NCI-H524 treated with DMSO at 0.1 percent for 48 hours (cell line): Measurements from ENCODE around the gene RPH3AL.

ENCODE experiments used
- DNase-seq: peaks from one replicate; lab custom pipeline; 2025; lab: John Stamatoyannopoulos, UW

RPH3AL gene

GRCh38 chr17:336110-337021 is 16.2 kb downstream of the RPH3AL start:
- DNase-seq = peak; percentile 73

GRCh38 chr17:335691-336090 is 16.9 kb downstream of the RPH3AL start:
- DNase-seq = no peak

DNA sequence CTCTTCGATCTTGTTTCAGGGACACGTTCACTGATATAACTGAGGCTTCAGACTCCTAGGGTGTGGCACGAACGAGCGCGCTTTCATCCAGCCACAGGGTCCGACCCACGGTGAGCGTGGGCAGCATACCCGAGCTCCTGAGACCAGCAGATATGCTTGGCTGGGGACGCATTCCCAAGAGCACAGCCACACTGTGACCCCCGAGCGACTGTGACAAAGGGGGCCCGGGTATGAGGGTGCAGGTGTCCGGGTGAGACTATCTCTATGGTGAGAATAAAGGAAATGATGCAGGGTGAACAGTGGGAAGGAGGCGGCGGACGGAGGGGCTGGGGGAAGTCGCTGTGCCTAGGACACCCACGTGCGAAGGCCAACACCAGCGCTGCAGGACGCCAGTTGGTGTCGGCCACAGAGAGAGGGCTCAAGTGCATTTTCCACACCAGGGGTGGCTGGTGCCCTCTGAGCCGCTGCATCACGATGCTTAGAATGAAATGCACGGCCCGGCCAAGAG is 17.6 kb downstream of the RPH3AL start:
- DNase-seq = no peak

GRCh38 chr17:333626-334396 is 18.8 kb downstream of the RPH3AL start:
- no peak for DNase-seq

DNA sequence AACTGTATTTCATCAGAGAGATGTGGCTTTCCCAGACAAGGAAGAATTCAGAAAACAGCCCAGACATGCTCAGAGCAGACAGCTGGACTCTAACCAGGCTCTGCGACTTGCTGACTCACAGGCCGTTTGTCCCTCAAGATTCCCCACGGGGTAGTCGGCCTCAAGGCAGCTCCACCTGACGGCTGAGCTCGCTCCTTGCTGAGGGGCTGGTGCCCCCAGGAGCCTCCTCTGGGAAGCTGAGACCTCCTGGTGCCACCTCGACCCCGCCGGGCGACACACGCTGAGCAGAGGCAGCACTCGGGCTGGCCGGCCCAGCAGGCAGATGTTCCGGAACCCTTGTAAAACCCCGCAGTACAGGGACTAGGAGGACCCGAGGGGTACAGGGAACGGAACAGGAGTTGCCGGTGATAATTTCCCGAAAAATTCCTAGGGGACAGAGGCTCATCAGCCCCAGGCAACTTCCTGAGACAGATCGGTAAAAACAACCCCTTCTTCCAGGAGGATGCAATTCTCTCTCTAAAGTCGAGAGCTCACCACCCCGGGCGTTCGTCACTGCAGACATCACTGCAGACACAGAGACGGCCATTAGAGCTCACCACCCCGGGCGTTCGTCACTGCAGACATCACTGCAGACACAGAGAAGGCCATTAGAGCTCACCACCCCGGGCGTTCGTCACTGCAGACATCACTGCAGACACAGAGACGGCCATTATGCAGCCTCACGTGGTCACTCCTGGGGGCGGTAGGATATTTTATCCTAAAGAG is 19.9 kb downstream of the RPH3AL start:
- no peak for DNase-seq

- DNase-seq = no peak
Observed at GRCh38 chr17:332023-332422, 20.6 kb downstream of the RPH3AL start.

DNA sequence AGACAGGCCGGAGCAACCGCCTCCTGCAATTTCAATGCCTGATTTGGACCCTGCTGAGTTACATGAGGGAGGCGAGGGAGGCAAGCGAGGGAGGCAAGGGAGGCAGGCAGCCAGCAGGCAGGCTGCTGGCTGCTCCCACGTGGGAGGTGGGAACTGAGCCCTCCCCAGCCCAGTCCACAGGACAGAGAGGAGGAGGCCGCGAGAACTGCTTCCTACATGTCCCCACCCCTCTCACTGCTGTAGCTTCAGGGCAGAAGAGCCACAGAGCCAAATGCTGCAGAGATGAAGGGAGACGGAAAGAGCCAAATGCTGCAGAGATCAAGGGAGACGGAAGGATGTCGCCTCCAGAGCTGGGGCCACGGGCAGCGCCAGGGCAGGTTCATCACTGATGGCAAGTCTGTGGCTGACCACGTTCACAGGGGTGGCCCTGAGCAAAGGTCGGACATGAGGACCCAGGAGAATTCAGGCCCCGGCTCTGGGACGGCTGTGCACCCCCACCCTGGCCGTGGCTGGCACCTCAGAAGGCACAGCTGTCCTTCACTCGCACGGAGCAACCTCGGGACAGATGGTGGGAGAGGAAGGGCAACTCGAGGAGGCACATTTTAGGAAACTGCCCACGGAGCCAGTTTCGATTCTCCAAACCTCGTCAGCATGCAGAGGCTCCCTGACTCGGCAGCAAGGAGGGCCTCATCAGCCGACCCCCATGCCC is 21.5 kb downstream of the RPH3AL start:
- DNase-seq = no peak

GRCh38 chr17:329784-330420 is 22.7 kb downstream of the RPH3AL start:
- DNase-seq = no peak

DNA sequence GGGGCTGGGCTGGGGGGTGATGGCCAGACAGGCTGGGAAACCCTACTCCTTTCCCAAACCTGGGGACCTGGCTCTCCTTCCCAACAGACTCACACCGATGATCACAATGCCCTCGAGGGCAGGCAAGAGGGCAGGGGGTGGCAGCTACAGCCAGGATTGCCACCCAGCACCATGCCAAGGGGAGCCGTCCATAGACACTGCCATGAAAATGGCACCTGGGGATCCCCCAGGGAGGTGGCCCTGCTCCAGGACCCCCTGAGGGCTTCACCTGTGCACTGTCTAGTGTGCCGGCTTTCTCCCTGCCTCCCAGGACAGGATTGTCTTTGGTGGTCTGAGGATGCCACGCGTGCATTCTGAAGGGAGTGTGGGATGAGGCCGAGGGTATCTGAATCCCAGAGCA is 24.6 kb downstream of the RPH3AL start:
- no peak for DNase-seq

- no peak for DNase-seq
Observed at GRCh38 chr17:327296-327695, 25.3 kb downstream of the RPH3AL start.

DNA sequence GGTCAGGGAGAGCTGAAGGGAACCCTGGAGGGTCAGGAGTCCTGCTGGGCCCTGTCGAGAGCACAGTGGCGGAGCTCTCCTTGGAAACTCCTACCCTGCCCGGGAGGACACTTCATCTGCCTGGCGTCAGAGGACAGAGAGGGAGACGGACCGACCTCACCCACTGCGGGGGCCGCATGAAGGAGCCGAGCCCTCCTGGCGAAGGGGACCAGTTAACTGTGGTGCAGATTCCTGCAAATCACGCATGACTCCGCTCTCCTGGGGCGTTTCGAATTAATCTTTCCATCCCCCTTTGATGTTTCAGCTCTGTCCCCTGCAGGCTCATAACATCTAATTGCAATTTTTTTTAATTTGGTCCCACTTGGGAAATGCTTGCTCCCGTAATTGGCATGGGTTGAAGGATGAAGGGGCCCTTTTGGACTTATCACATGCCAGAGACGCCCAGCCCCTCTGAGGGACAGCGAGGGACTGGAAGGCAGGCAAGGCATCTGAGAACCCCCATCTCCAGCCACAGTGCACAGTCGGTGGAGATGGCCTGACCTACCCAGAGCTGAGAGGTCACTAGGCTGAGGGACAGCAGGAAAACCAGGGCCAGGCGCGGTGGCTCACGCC is 26.5 kb downstream of the RPH3AL start:
- DNase-seq = no peak

DNA sequence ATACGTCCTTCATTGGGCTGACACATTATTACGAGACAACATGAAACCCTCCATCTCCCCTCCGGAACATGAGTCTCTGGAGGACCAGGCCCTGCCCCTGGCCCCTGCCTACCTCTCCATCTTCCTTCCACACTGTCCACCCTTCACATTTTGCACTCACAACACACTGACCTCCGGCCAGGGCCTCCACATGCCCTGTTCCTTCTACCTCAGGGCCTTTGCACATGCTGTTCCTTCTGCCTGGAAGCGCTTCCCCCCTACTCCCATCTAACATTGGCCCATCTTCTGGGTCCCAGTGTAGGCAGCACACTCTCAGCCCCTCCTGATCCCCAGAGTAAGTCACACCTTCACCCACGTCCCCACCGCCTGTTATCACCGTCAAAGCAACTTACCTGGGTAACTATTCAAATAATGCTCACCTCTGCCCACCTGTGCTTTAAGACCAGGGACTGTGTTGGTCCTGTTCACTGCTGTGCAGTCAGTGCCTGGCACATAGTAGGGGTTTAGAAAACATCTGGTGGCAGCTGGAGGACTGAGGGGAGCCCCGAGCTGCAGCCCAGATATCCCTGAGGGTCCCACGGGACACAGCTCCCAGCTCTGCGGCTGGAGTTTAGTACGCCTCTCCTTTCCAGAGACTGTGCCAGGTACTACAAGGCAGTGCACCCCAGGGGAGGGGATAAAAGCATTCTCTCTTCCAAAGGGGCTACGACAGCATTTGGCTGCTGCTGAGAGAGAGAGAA is 27.2 kb downstream of the RPH3AL start:
- DNase-seq = no peak

DNA sequence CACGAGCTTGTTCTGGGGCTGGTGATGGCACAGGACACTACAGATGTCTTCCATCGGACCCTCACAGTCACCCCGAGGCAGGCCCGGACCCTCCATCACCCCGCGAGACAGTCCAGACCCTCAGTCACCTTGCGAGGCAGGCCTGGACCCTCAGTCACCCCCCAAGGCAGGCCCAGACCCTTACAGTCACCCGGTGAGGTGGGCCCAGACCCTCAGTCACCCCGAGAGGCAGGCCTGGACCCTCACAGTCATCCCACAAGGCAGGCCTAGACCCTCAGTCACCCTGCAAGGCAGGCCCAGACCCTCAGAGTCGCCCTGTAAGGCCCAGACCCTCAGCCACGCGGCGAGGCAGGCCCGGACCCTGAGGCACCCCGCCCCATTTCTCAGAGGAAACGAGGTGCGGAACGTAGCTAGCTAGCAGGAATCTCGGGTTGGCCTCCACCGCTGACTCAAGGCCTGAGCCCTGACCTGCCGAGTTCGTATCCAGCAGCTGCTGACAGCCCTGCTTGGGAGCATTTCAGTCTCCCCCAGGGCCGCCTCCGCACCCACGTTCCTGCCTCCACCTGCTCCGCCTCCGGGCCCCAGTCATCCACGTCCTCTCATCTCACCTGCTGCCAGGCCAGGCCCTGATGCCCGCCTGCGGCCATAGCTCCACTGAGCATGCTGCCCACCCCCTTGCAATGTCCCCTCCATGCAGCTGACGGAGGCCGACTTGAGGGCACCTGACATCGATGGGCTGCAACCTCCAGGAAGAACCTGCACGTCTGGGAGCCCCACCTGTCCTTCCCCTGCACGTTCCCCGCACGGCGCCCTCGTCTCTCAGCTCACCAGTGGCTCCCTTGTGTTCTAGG is 28.7 kb downstream of the RPH3AL start:
- DNase-seq = no peak

DNA sequence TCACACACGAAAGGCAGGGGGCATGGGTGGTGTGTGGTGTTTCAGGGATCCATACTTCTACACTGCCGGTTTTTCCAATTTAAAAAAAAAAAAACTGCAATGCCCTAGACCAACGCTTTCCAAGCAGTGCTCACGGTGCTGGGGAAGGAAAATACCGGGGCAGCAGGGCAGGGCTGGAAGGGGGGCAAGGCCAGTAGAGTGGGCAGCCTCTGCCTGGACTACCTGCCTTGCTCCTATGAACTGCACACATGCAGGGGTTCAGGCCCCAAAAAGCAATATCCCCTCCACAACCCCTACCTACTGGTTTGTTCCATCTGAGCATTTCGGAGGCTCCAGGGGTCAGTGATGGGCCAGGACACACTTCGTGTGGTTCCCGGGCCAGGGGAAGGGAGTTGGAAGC is 29.4 kb downstream of the RPH3AL start:
- no peak for DNase-seq

GRCh38 chr17:322006-322780 is 30.4 kb downstream of the RPH3AL start:
- no peak for DNase-seq

DNA sequence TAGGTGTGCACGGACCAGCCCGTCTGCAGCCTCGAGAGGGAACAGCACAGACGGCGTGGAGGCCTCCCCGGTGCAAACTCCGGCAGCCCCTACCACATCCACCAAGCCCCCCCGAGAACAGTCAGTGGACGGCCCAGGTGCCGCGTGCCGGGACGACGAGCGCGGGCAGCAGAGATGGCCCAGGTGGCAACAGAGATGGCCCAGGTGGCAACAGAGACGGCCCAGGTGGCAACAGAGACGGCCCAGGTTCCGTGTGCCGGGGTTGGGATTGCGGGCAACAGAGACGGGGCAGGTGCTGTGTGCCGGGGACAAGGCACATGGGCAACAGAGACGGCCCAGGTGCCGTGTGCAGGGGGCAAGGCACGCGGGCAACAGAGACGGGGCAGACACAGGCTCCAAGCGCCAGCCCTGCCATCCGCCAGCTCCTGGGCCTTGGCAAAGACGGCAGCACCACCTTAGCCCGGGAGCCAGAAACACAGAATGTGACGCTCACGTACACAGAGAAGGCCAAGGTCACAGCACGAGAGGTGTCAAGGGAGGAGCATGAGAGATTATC is 31.1 kb downstream of the RPH3AL start:
- DNase-seq = no peak

DNA sequence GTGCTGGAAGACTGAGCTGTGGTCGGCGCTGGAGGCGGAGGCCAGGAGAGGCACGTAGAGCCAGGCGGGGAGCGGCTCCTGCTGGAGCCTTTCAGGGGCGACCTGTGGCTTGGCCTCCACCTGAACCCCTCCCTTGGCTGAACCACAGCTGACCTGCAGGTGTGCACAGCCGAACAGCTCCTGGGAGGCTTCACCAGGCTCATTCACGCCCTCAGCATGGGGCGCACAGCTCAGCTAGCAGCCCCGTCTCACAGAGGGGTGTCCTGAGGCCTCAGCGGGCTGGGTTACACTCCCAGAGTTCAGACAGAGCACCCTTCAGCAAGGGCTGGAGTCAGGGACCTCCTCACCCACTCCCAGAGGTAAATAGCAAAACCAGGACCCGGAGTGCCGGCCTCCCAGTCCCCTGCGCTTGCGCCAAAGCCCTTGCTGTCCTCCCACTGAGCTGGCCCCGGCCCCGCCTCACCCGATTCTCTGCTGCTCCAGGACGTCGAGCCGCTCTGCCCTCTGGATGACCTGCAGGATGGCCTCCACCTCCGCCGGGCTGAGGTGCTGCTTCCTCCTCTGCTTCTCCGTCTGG is 31.7 kb downstream of the RPH3AL start:
- no peak for DNase-seq

DNA sequence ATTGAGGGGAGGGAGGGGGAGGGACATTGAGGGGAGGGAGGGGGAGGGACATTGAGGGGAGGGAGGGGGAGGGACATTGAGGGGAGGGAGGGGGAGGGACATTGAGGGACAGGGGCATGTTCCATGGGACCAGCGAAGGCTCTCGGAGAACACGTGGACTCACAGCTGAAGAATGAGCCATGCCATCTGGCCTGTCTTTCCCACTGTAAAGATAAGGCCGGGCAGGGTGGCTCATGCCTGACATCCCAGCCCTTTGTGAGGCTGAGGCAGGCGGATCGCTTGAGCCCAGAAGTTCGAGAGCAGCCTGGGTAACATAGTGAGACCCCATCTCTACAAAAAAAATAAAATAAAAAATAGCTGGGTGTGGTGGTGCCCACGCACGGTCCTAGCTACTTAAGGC is 32.5 kb downstream of the RPH3AL start:
- no peak for DNase-seq
